GM12865 (cell line): ENCODE results near the gene PXMP2.

Experiments used
- DNase-seq: peaks from one replicate; pipeline ENCODE4 v3.0.0; 2010; ENCODE audit warnings: low read depth
- H3K4me3 ChIP-seq: 2 replicates; pipeline ENCODE4 v1.5.1; 2011; ENCODE audit warnings: mild to moderate bottlenecking, low read depth, low read length, control low read depth
- CTCF ChIP-seq: IDR thresholded peaks from 2 replicates; pipeline ENCODE4 v1.5.1; 2011; ENCODE audit warnings: low read length, control low read depth, low read depth, inconsistent platforms; ENCODE audit not compliant: insufficient read depth; ENCODE audit errors: missing control alignments

Gene PXMP2

DNA sequence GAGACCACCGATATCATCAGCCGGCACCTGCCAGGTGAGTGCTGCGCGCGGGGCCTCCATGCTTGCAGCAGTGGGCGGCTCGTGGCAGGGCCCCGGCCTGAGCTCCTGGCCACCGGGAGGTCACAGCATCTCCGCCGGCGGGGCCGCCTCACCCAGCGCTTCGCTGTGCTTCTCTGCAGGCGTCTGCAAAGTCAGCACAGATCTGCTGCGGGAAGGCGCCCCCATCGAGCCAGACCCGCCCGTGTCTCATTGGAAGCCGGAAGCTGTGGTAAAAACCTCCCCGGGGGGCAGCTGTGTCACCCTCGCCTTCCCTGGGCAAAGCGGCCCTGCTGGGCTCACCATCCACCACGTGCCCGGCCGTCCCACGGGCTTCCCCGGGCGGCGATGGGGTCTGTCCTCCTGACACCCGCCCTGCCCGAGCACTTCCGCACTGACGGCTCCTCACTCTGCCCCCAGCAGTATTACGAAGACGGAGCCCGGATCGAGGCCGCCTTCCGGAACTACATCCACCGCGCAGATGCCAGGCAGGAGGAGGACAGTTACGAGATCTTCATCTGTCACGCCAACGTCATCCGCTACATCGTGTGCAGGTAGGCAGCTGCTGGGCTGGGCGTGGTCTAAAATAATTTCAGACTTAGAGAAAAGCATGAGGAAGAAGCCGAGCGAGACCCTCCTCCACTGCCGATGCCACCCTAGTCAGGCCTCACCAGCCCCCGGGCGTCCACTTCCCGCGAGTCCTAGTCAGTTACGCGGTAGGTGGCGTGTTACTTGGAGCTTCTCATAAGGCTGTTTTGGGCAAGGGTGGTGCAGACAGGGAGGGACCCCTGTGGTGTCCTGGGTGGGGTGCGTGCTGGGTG is 30.4 kb downstream of the PXMP2 start:
- no peak overlapping the region for H3K4me3 ChIP-seq
- no peak for TF ChIP-seq CTCF
- DNase-seq, result no peak

- H3K4me3 ChIP-seq, result no peak overlapping the region
- DNase-seq, result no peak
- no peak for TF ChIP-seq CTCF
Measured at GRCh38 chr12:132718644-132719043, 31.3 kb downstream of the PXMP2 start.

GRCh38 chr12:132719141-132719953 is 32.0 kb downstream of the PXMP2 start:
- H3K4me3 ChIP-seq, result no peak overlapping the region
- TF ChIP-seq CTCF, result no peak
- DNase-seq, result no peak

- no peak for DNase-seq
- TF ChIP-seq CTCF, result no peak
- no peak overlapping the region for H3K4me3 ChIP-seq
Measured at GRCh38 chr12:132719954-132720324, 32.6 kb downstream of the PXMP2 start.

DNA sequence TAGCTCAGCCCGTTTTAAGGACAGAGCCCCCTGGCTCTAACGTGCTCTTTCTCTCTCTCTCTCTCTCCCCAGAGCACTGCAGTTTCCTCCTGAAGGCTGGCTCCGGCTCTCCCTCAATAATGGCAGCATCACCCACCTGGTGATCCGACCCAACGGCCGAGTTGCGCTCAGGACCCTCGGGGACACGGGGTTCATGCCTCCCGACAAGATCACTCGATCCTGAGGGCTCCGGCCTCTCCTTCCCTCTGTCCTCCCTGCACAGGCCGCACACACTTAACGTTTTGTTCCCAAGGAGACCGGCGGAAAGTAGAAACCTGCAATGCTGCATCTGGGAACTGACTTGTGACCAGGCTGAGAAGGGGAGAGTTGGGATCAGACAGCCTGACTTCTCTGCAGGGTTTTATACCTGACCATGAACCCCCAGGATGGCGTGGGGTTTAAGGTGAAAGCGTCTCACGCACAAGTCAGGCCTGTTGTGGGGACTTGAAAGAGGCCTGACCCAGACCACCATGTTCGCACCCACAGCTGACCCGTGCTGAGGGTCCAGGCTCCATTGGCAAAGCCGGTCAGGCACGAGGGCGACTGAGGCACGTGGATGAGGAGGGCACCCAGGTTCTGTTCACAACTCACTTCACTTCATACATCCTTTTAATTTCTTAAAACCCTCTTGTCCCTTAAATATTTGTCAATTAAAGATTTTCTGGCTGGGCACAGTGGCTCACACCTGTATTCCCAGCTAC is 33.4 kb downstream of the PXMP2 start:
- H3K4me3 ChIP-seq, result no peak overlapping the region
- no peak for DNase-seq
- no peak for TF ChIP-seq CTCF

DNA sequence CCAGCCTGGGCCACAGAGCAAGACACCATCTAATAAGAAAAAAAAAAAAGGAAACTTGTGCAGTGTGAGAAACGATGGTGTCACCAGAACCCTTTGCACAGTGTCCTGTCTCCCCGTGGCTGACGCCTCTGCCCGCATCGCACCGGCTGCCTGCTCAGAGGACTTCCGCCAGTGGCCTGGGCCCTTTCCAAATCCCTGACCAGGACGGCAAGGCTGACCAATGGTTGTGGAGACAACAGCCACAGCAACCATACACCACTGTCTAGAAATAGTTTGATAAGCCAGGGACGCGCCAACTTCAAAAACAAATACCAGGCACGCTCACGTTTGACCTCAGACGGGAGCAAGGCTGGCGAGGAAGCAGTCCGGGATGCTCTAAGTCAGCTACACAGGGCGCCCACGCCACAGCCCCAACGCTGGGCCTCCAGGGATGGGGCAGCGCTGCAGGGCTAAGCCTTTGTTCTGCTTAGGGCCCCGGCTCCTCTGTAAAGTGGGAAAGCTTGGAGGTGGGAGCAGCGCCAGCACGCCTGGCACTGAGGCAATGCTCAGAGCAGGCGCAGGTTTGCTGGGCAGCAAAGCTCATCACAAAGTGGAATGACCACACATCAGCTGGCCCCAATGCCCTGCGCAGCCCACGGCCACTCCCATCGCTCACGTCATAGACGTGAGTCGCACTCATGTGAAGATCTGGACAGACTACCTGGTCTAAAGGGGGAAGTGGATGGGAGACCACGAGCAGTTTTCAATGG is 35.8 kb downstream of the PXMP2 start:
- no peak for TF ChIP-seq CTCF
- DNase-seq, result no peak
- H3K4me3 ChIP-seq, result no peak overlapping the region
